Liver (tissue), 9 donors: ENCODE measurements around the gene KRTAP10-5. TPM values are rescaled to one million over a fixed set of nuclear protein-coding genes. Genes with fewer than 3 reads are reported as not detected.

Source experiments
- DNase-seq: peaks from one replicate; pipeline ENCODE4 v3.0.0-alpha.2; 2017; ENCODE audit warnings: low spot score
- H3K27ac ChIP-seq, 2 donors: one replicate each; pipeline ENCODE4 v1.7.0; 2013; ENCODE audit warnings: inconsistent platforms in 2 of 2, low read length in 2 of 2, control low read depth in 1 of 2, low read depth in 1 of 2, mild to moderate bottlenecking in 1 of 2
- H3K27me3 ChIP-seq, 4 donors: one replicate each; pipeline versions ENCODE4 v1.6.1 to v1.7.0; 2013; ENCODE audit warnings: low read length in 3 of 4, inconsistent platforms in 1 of 4, mild to moderate bottlenecking in 1 of 4, moderate library complexity in 1 of 4; ENCODE audit not compliant: control insufficient read depth in 4 of 4, insufficient read depth in 4 of 4
- H3K36me3 ChIP-seq, 4 donors: one replicate each; pipeline versions ENCODE4 v1.6.1 to v1.7.0; 2013; ENCODE audit warnings: low read length in 3 of 4, mild to moderate bottlenecking in 3 of 4, low read depth in 1 of 4, moderate library complexity in 1 of 4; ENCODE audit not compliant: control insufficient read depth in 4 of 4, insufficient read depth in 3 of 4
- H3K4me1 ChIP-seq, 4 donors: one replicate each; pipeline versions ENCODE4 v1.6.1 to v1.7.0; 2013; ENCODE audit warnings: low read length in 3 of 4, mild to moderate bottlenecking in 3 of 4, moderate library complexity in 1 of 4; ENCODE audit not compliant: control insufficient read depth in 4 of 4, insufficient read depth in 4 of 4
- H3K4me3 ChIP-seq, 3 donors: one replicate each; pipeline versions ENCODE4 v1.6.1 to v1.7.0; 2013; ENCODE audit warnings: low read length in 3 of 3, control low read depth in 1 of 3, low read depth in 1 of 3, mild to moderate bottlenecking in 1 of 3
- H3K9ac ChIP-seq, 2 donors: one replicate each; pipeline ENCODE4 v1.7.0; 2013; ENCODE audit warnings: low read length in 2 of 2, mild to moderate bottlenecking in 2 of 2, moderate library complexity in 2 of 2, control low read depth in 1 of 2, low read depth in 1 of 2
- H3K9me3 ChIP-seq, 4 donors: one replicate each; pipeline versions ENCODE4 v1.6.1 to v1.7.0; 2013; ENCODE audit warnings: low read length in 3 of 4; ENCODE audit not compliant: control insufficient read depth in 4 of 4
- ATF3 ChIP-seq: IDR thresholded peaks from 2 replicates; pipeline ENCODE4 v1.6.1; 2016; ENCODE audit warnings: antibody characterized with exemption
- CTCF ChIP-seq: fragments of 150-350 bp; IDR thresholded peaks from 2 replicates; pipeline ENCODE4 v1.5.1; 2017; ENCODE audit warnings: improper control_type of control experiment, low read depth, low read length; ENCODE audit not compliant: missing input control
- EGR1 ChIP-seq, 2 donors: IDR thresholded peaks; 2 replicates each; pipeline ENCODE4 v1.6.1; 2016 to 2018; ENCODE audit warnings: antibody characterized with exemption in 2 of 2, low read depth in 2 of 2
- FOXA1 ChIP-seq: IDR thresholded peaks from 2 replicates; pipeline ENCODE4 v1.6.1; 2016; ENCODE audit warnings: antibody characterized with exemption
- FOXA2 ChIP-seq: IDR thresholded peaks from 2 replicates; pipeline ENCODE4 v1.6.1; 2016; ENCODE audit warnings: antibody characterized with exemption
- GABPA ChIP-seq, 2 donors: IDR thresholded peaks in 1 of 2; conservative IDR thresholded peaks in 1 of 2; 2 replicates each; pipeline ENCODE4 v1.6.1; 2016; ENCODE audit warnings: antibody characterized with exemption in 2 of 2, mild to moderate bottlenecking in 1 of 2, moderate library complexity in 1 of 2
- HNF4A ChIP-seq, 2 donors: conservative IDR thresholded peaks; 2 replicates each; pipeline ENCODE4 v1.6.1; 2016; ENCODE audit warnings: antibody characterized with exemption in 2 of 2, mild to moderate bottlenecking in 2 of 2
- HNF4G ChIP-seq: IDR thresholded peaks from 2 replicates; pipeline ENCODE4 v1.6.1; 2016; ENCODE audit warnings: antibody characterized with exemption
- JUND ChIP-seq, 2 donors: IDR thresholded peaks; 2 replicates each; pipeline ENCODE4 v1.6.1; 2016; ENCODE audit warnings: antibody characterized with exemption in 2 of 2
- MAX ChIP-seq: IDR thresholded peaks from 2 replicates; pipeline ENCODE4 v1.6.1; 2016; ENCODE audit warnings: antibody characterized with exemption
- NR2F2 ChIP-seq: IDR thresholded peaks from 2 replicates; pipeline ENCODE4 v1.6.1; 2016; ENCODE audit warnings: antibody characterized with exemption
- RAD21 ChIP-seq, 2 donors: IDR thresholded peaks; 2 replicates each; pipeline ENCODE4 v1.6.1; 2016; ENCODE audit warnings: antibody characterized with exemption in 2 of 2, mild to moderate bottlenecking in 2 of 2
- REST ChIP-seq: IDR thresholded peaks from 2 replicates; pipeline ENCODE4 v1.6.1; 2016; ENCODE audit warnings: antibody characterized with exemption, mild to moderate bottlenecking
- RXRA ChIP-seq, 2 donors: IDR thresholded peaks; 2 replicates each; pipeline ENCODE4 v1.6.1; 2017 to 2018; ENCODE audit warnings: antibody characterized with exemption in 2 of 2, mild to moderate bottlenecking in 1 of 2
- SP1 ChIP-seq: IDR thresholded peaks from 2 replicates; pipeline ENCODE4 v1.6.1; 2018; ENCODE audit warnings: antibody characterized with exemption, mild to moderate bottlenecking
- TAF1 ChIP-seq: conservative IDR thresholded peaks from 2 replicates; pipeline ENCODE4 v1.6.1; 2016; ENCODE audit warnings: antibody characterized with exemption, mild to moderate bottlenecking
- YY1 ChIP-seq: IDR thresholded peaks from 2 replicates; pipeline ENCODE4 v1.6.1; 2016; ENCODE audit warnings: antibody characterized with exemption, mild to moderate bottlenecking
- ZBTB33 ChIP-seq: IDR thresholded peaks from 2 replicates; pipeline ENCODE4 v1.6.1; 2016; ENCODE audit warnings: antibody characterized with exemption
- WGBS: extraction: QIAGEN DNeasy Blood & Tissue Kit; methylation state at CpG from one replicate; pipeline ENCODE4 v1.1.7; 2013; 5-methylcytosine and 5-hydroxymethylcytosine counted together
- polyA plus RNA-seq, 2 donors: library from polyadenylated mRNA; stranded (reverse) in 1 of 2; unstranded in 1 of 2; fragments of 200-250 nt in 1 of 2; fragments of >200 nt in 1 of 2; fragmentation: Nextera tagmentation in 1 of 2; extraction: Ambion mirVana in 1 of 2; gene quantifications; one replicate each; pipeline versions ENCODE4 v1.2.1 to v1.2.3, GENCODE V29; 2013 to 2015
- total RNA-seq, 2 donors: library from RNA; depleted of rRNA; stranded (reverse); fragments of >200 nt; gene quantifications; one replicate each; pipeline ENCODE4 v1.2.3, GENCODE V29; 2014
- donor health status: healthy.
- donor health status: healthy.
- donor health status: healthy.
- donor health status: healthy.
- donor health status: healthy.

The KRTAP10-5 gene
- total and polyA plus RNA-seq, 4 donors, result not detected

GRCh38 chr21:44556879-44557278 is 23.5 kb downstream of the KRTAP10-5 start:
- Histone ChIP-seq H3K9me3 (no peaks in the 10 kb centered on the region), H3K9ac (no peak overlapping the region), H3K27ac (no peak overlapping the region), H3K4me3 (no peak overlapping the region), H3K4me1 (peaks cover 0 to 4% (median 0%) of the 10 kb centered on the region in 4 donors), H3K36me3 (no peaks in the 10 kb centered on the region), H3K27me3 (no peaks in the 10 kb centered on the region)
- TF ChIP-seq JUND (IDR thresholded peaks at IDR 0.05) (no peak), FOXA2 (no peak), HNF4A (conservative IDR thresholded peaks at IDR 0.05) (no peak), RAD21 (IDR thresholded peaks at IDR 0.05) (no peak), HNF4G (no peak), SP1 (no peak), NR2F2 (no peak), RXRA (IDR thresholded peaks at IDR 0.05) (no peak), CTCF (no peak), TAF1 (no peak), REST (no peak), EGR1 (IDR thresholded peaks at IDR 0.05; ENCODE audit: low read depth in 2 of 2) (no peak), MAX (no peak), YY1 (no peak)
- DNase-seq, result peak; percentile 19
- WGBS, result 78% methylated on average over 9 of the region's 9 CpGs

GRCh38 chr21:44555200-44555875 is 25.1 kb downstream of the KRTAP10-5 start:
- no peaks in the 10 kb centered on the region for H3K27me3 ChIP-seq
- no peak overlapping the region for H3K27ac ChIP-seq
- no peaks in the 10 kb centered on the region for H3K36me3 ChIP-seq
- 86% methylated on average over 13 of the region's 13 CpGs for WGBS
- no peaks in the 10 kb centered on the region for H3K9me3 ChIP-seq
- no peak overlapping the region for H3K4me3 ChIP-seq
- DNase-seq, result peak; percentile 23
- H3K4me1 ChIP-seq, result peaks cover 0 to 4% (median 0%) of the 10 kb centered on the region in 4 donors
- no peak overlapping the region for H3K9ac ChIP-seq
- TF ChIP-seq YY1, result no peak
- no peak for TF ChIP-seq ZBTB33
- TF ChIP-seq SP1, result no peak
- no peak for TF ChIP-seq ATF3
- no peak for TF ChIP-seq JUND (IDR thresholded peaks at IDR 0.05)
- TF ChIP-seq FOXA2, result no peak
- no peak for TF ChIP-seq HNF4G
- no peak for TF ChIP-seq REST
- no peak for TF ChIP-seq MAX
- no peak for TF ChIP-seq RAD21 (IDR thresholded peaks at IDR 0.05)
- no peak for TF ChIP-seq EGR1 (IDR thresholded peaks at IDR 0.05; ENCODE audit: low read depth in 2 of 2)
- TF ChIP-seq RXRA (IDR thresholded peaks at IDR 0.05), result no peak
- no peak for TF ChIP-seq GABPA (IDR thresholded peaks at IDR 0.05 in 1 of 2, conservative IDR thresholded peaks at IDR 0.05 in 1 of 2)
- no peak for TF ChIP-seq NR2F2
- no peak for TF ChIP-seq TAF1
- TF ChIP-seq HNF4A (conservative IDR thresholded peaks at IDR 0.05), result no peak
- TF ChIP-seq FOXA1, result no peak
